GM12878 (cell line): Measurements from ENCODE around the gene TAPBP. TPM values are rescaled to one million over a fixed set of nuclear protein-coding genes. Genes with fewer than 3 reads are reported as not detected.

Source experiments
- ATAC-seq: fragments of 200-7000 bp; cut with Tn5 transposase; 3 replicates; pipeline ENCODE4 v1.9.1; 2020; ENCODE audit warnings: mild to moderate bottlenecking, moderate library complexity
- BruUV-seq: library from RNA; stranded (reverse); fragments of 400-500 nt; replicated peaks from 2 replicates; lab custom pipeline; 2021; lab: Mats Ljungman, UMichigan
- CTCF ChIA-PET: fragments of 300-600 bp; sonication (Branson Sonifier 250); formaldehyde crosslinking; extraction: SDS; loops from one replicate; lab custom pipeline; 2021; ENCODE audit warnings: inconsistent platforms; lab: Yijun Ruan, JAX
- POLR2A ChIA-PET: fragments of 350-600 bp; formaldehyde crosslinking; extraction: SDS; loops from one replicate; lab custom pipeline; 2021; ENCODE audit warnings: inconsistent platforms; lab: Charles Lee
- RAD21 ChIA-PET: fragments of 300-600 bp; sonication (Branson Sonifier 250); formaldehyde crosslinking; loops from one replicate; lab custom pipeline; 2023; ENCODE audit warnings: antibody characterized with exemption; ENCODE audit not compliant: unreplicated experiment; lab: Charles Lee
- SMC1A ChIA-PET: fragments of 300-600 bp; sonication (Branson Sonifier 250); formaldehyde crosslinking; loops from one replicate; lab custom pipeline; 2023; ENCODE audit not compliant: unreplicated experiment, uncharacterized antibody; lab: Charles Lee
- DNase-seq: peaks from one replicate; pipeline ENCODE4 v3.0.0-alpha.2; 2011; ENCODE audit warnings: low read depth, low spot score
- FAIRE-seq: peaks from 3 replicates; lab custom pipeline; 2011; peaks lifted over from hg19 to GRCh38; lab: Jason Lieb, UNC
- H2AFZ ChIP-seq: 2 replicates; pipeline ENCODE4 v1.6.0; 2011; ENCODE audit warnings: low read depth, low read length, control low read depth; ENCODE audit not compliant: control insufficient read depth
- H3K27ac ChIP-seq: 2 replicates; pipeline ENCODE4 v1.5.1; 2011; ENCODE audit warnings: control low read depth; ENCODE audit not compliant: control insufficient read depth, insufficient read depth
- H3K27me3 ChIP-seq, 2 experiments: replicated peaks in 1 of 2; 2 replicates each; pipeline versions ENCODE4 v1.6.0 to v1.6.1; 2011; ENCODE audit warnings: low read length in 1 of 2; ENCODE audit not compliant: control insufficient read depth in 2 of 2, insufficient read depth in 2 of 2
- H3K36me3 ChIP-seq, 2 experiments: 2 replicates each; pipeline ENCODE4 v1.5.1; 2011; ENCODE audit warnings: low read length in 1 of 2; ENCODE audit not compliant: control insufficient read depth in 2 of 2, insufficient read depth in 2 of 2
- H3K4me1 ChIP-seq: 2 replicates; pipeline ENCODE4 v1.6.1; 2011; ENCODE audit warnings: mild to moderate bottlenecking, low read length, moderate library complexity, mixed read lengths; ENCODE audit not compliant: control insufficient read depth, insufficient read depth
- H3K4me2 ChIP-seq: 2 replicates; pipeline ENCODE4 v1.6.0; 2011; ENCODE audit warnings: control low read depth; ENCODE audit not compliant: control insufficient read depth, insufficient read depth
- H3K4me3 ChIP-seq: fragments of 200-600 bp; sonication (generic); 2 replicates; pipeline ENCODE4 v1.5.1; 2016
- H3K79me2 ChIP-seq: 2 replicates; pipeline ENCODE4 v1.6.0; 2011; ENCODE audit warnings: low read length; ENCODE audit not compliant: control insufficient read depth, insufficient read depth
- H3K9ac ChIP-seq: 2 replicates; pipeline ENCODE4 v1.8.0; 2011; ENCODE audit warnings: low read length, control low read depth, mixed read lengths; ENCODE audit not compliant: control insufficient read depth, insufficient read depth
- H3K9me3 ChIP-seq: replicated peaks from 3 replicates; pipeline ENCODE4 v1.5.1; 2011; ENCODE audit warnings: mild to moderate bottlenecking, low read length; ENCODE audit not compliant: control insufficient read depth, insufficient read depth
- H4K20me1 ChIP-seq: 2 replicates; pipeline ENCODE4 v1.6.0; 2011; ENCODE audit not compliant: control insufficient read depth, insufficient read depth
- E2F8 ChIP-seq: fragments of 450-650 bp; IDR thresholded peaks from 2 replicates; pipeline ENCODE4 v1.6.1; 2018; ENCODE audit warnings: mild to moderate bottlenecking, low read depth, moderate library complexity; ENCODE audit not compliant: partially characterized antibody
- E4F1 ChIP-seq: fragments of 450-650 bp; IDR thresholded peaks from 2 replicates; pipeline ENCODE4 v1.6.1; 2018; ENCODE audit warnings: borderline replicate concordance, mild to moderate bottlenecking; ENCODE audit not compliant: partially characterized antibody
- HDAC6 ChIP-seq: fragments of 200-600 bp; sonication (generic); IDR thresholded peaks from one replicate; pipeline ENCODE4 v1.8.0; 2017; ENCODE audit warnings: antibody characterized with exemption; ENCODE audit not compliant: unreplicated experiment
- IRF3 ChIP-seq: fragments of 450-650 bp; IDR thresholded peaks from 2 replicates; pipeline ENCODE4 v1.6.1; 2014; ENCODE audit warnings: mild to moderate bottlenecking
- IRF5 ChIP-seq: fragments of 450-650 bp; IDR thresholded peaks from 2 replicates; pipeline ENCODE4 v1.6.1; 2017; ENCODE audit warnings: borderline replicate concordance
- RCOR1 ChIP-seq: conservative IDR thresholded peaks from 2 replicates; pipeline ENCODE4 v1.6.1; 2012; ENCODE audit warnings: low read depth, low read length, improper control_type of control experiment
- TCF12 ChIP-seq: IDR thresholded peaks from 2 replicates; pipeline ENCODE4 v1.6.1; 2011; ENCODE audit warnings: low read depth, mild to moderate bottlenecking, low read length
- ZBTB4 ChIP-seq: fragments of 450-650 bp; formaldehyde crosslinking; IDR thresholded peaks from 2 replicates; pipeline ENCODE4 v1.4.0; 2022; ENCODE audit warnings: mild to moderate bottlenecking, moderate library complexity
- WGBS: methylation state at CpG from one replicate; pipeline ENCODE4 v1.1.6; 2016; ENCODE audit warnings: low lambda C conversion rate; ENCODE audit not compliant: insufficient replicate concordance, insufficient coverage; ENCODE audit errors: missing lambda C conversion rate; 5-methylcytosine and 5-hydroxymethylcytosine counted together
- in situ Hi-C: fragments of 300-500 bp; cut with MboI; formaldehyde crosslinking; loops from 9 replicates; pipeline ENCODE4 v1.14.3; 2018; ENCODE audit warnings: mixed read lengths
- intact Hi-C: fragments of 100-400 bp; cut with micrococcal nuclease; formaldehyde crosslinking; loops from one replicate; pipeline ENCODE4 v1.14.2; 2022; ENCODE audit not compliant: unreplicated experiment
- polyA plus RNA-seq, 11 experiments: library from polyadenylated mRNA; depleted of rRNA in 4 of 11; unstranded in 6 of 11; stranded (reverse) in 5 of 11; fragments of >200 nt; fragmentation: Nextera tagmentation in 4 of 11; fragmentation: Illumina TruSeq in 1 of 11; extraction: Ambion mirVana in 4 of 11; extraction: Trizol in 1 of 11; gene quantifications; 1 replicate in 1 of 11; 2 replicates in 10 of 11; pipeline versions ENCODE4 v1.2.1 to v1.2.3, GENCODE V29; 2011 to 2016; ENCODE audit warnings: inconsistent platforms in 2 of 11, missing spikeins in 2 of 11, low read depth in 1 of 11
- total RNA-seq, 4 experiments: library from RNA; depleted of rRNA in 3 of 4; stranded (reverse); fragments of >200 nt in 3 of 4; fragmentation: Illumina TruSeq in 1 of 4; extraction: Trizol in 1 of 4; gene quantifications; 2 replicates each; pipeline versions ENCODE4 v1.2.1 to v1.2.3, GENCODE V29; 2013 to 2021

Gene TAPBP
- total and polyA plus RNA-seq, 10 of the 15 experiments (the other 5 are each of a cell fraction or from before 2014, with no cell fraction given), result 14.6 to 210 (median 78.1) TPM

GRCh38 chr6:33319939-33320314 is 6.0 kb upstream of the TAPBP start:
- in situ Hi-C loops (no loop called here), intact Hi-C loops (loop anchor here (5.0 kb wide), 1 partner anchor 97 kb away; the partner anchor contains the start of gene CUTA)
- whole genome bisulfite sequencing, result 74% methylated on average over 3 of the region's 3 CpGs
- POLR2A ChIA-PET, result no interaction called here
- DNase-seq, result no peak
- no peak for FAIRE-seq
- peaks cover 36% of the 10 kb centered on the region for H3K79me2 ChIP-seq
- no TSS peak for BruUV-seq
- no peak overlapping the region for H3K4me3 ChIP-seq
- RAD21 ChIA-PET, result no interaction called here
- 0 out of 2 replicates have a peak, but pooled peaks cover 3% of the 10 kb centered on the region for H4K20me1 ChIP-seq
- SMC1A ChIA-PET, result no interaction called here
- peak overlapping the region; percentile 51 for H3K4me2 ChIP-seq
- H3K27ac ChIP-seq, result no peak overlapping the region
- no peak overlapping the region for H2AFZ ChIP-seq
- H3K9me3 ChIP-seq, result no peaks in the 10 kb centered on the region
- CTCF ChIA-PET, result interaction anchor here (2.7 kb wide), 1 partner anchor 25 kb away, joined by 19 read pairs; no protein-coding TSS in a partner anchor
- TF ChIP-seq ZBTB4 (CRISPR knock-in tag) (no peak), E4F1 (no peak), IRF3 (no peak), RCOR1 (no peak), IRF5 (no peak), E2F8 (no peak), HDAC6 (no peak), TCF12 (no peak)
- TF ChIP-seq, all 136 proteins: peak for 0
- H3K36me3 ChIP-seq, result peaks cover 12 to 16% of the 10 kb centered on the region in 2 experiments; a peak in 3 of 4 replicates
- H3K4me1 ChIP-seq, result peaks cover 32% of the 10 kb centered on the region
- ATAC-seq, result no peak
- H3K27me3 ChIP-seq, result no peaks in the 10 kb centered on the region
- H3K9ac ChIP-seq, result no peak overlapping the region
